GM23248 (cell line): ENCODE measurements around the gene FRZB. TPM values are rescaled to one million over a fixed set of nuclear protein-coding genes. Genes with fewer than 3 reads are reported as not detected.

Experiments
- DNase-seq: peaks from one replicate; pipeline ENCODE4 v3.0.0-alpha.2; 2015
- H2AFZ ChIP-seq: fragments of 200-600 bp; sonication (generic); 2 replicates; pipeline ENCODE4 v1.6.1; 2016; ENCODE audit warnings: antibody characterized with exemption
- H3F3A ChIP-seq: fragments of 200-600 bp; sonication (generic); 2 replicates; pipeline ENCODE4 v1.6.1; 2016; ENCODE audit warnings: mild to moderate bottlenecking, antibody characterized with exemption, mixed run types; ENCODE audit not compliant: insufficient read depth
- H3K27ac ChIP-seq: fragments of 200-600 bp; sonication (generic); 2 replicates; pipeline ENCODE4 v1.5.1; 2016; ENCODE audit warnings: mild to moderate bottlenecking
- H3K27me3 ChIP-seq: fragments of 200-600 bp; sonication (generic); replicated peaks from 2 replicates; pipeline ENCODE4 v1.6.1; 2016; ENCODE audit warnings: mild to moderate bottlenecking; ENCODE audit not compliant: insufficient read depth
- H3K36me3 ChIP-seq: fragments of 200-600 bp; sonication (generic); 2 replicates; pipeline ENCODE4 v1.6.1; 2016; ENCODE audit warnings: low read depth, mild to moderate bottlenecking
- H3K4me1 ChIP-seq: fragments of 200-600 bp; sonication (generic); 2 replicates; pipeline ENCODE4 v1.6.1; 2016; ENCODE audit warnings: mild to moderate bottlenecking; ENCODE audit not compliant: insufficient read depth
- H3K4me2 ChIP-seq: fragments of 200-600 bp; sonication (generic); one replicate; pipeline ENCODE4 v1.6.1; 2016; ENCODE audit warnings: mild to moderate bottlenecking; ENCODE audit not compliant: unreplicated experiment
- H3K4me3 ChIP-seq: fragments of 200-600 bp; sonication (generic); 2 replicates; pipeline ENCODE4 v1.5.1; 2016; ENCODE audit warnings: mild to moderate bottlenecking
- H3K79me2 ChIP-seq: fragments of 200-600 bp; sonication (generic); 2 replicates; pipeline ENCODE4 v1.6.1; 2016; ENCODE audit warnings: mild to moderate bottlenecking; ENCODE audit not compliant: insufficient read depth
- H3K9ac ChIP-seq: fragments of 200-600 bp; sonication (generic); 2 replicates; pipeline ENCODE4 v1.6.1; 2016; ENCODE audit warnings: mild to moderate bottlenecking
- H3K9me2 ChIP-seq: fragments of 200-600 bp; sonication (generic); 2 replicates; pipeline ENCODE4 v1.6.1; 2016; ENCODE audit warnings: mixed run types, mild to moderate bottlenecking, moderate library complexity; ENCODE audit not compliant: insufficient read depth
- H3K9me3 ChIP-seq: fragments of 200-600 bp; sonication (generic); one replicate; pipeline ENCODE4 v1.6.1; 2017; ENCODE audit warnings: low read depth
- H4K20me1 ChIP-seq: fragments of 200-600 bp; sonication (generic); 2 replicates; pipeline ENCODE4 v1.6.0; 2016; ENCODE audit not compliant: insufficient read depth
- EZH2 ChIP-seq: fragments of 200-600 bp; sonication (generic); IDR thresholded peaks from 2 replicates; pipeline ENCODE4 v1.6.1; 2018; ENCODE audit warnings: antibody characterized with exemption, mild to moderate bottlenecking; ENCODE audit not compliant: insufficient read depth, poor library complexity, severe bottlenecking
- EZH2phosphoT487 ChIP-seq: fragments of 200-600 bp; sonication (generic); IDR thresholded peaks from 2 replicates; pipeline ENCODE4 v1.6.1; 2018; ENCODE audit warnings: antibody characterized with exemption, moderate library complexity, mild to moderate bottlenecking, low read depth; ENCODE audit not compliant: insufficient read depth
- WGBS, 2 experiments: methylation state at CpG; one replicate each; pipeline ENCODE4 v1.1.6; 2015 to 2017; ENCODE audit warnings: low lambda C conversion rate in 2 of 2, low coverage in 1 of 2; ENCODE audit errors: missing lambda C conversion rate in 2 of 2; 5-methylcytosine and 5-hydroxymethylcytosine counted together
- in situ Hi-C: fragments of 300-500 bp; cut with MboI; formaldehyde crosslinking; loops from 2 replicates; pipeline ENCODE4 v1.15.0; 2020
- polyA plus RNA-seq: library from polyadenylated mRNA; unstranded; fragments of >200 nt; fragmentation: Nextera tagmentation; extraction: Ambion mirVana; gene quantifications from 2 replicates; pipeline ENCODE4 v1.2.1, GENCODE V29; 2016
- total RNA-seq: library from RNA; depleted of rRNA; stranded (reverse); fragments of >200 nt; shearing (Covaris generic); gene quantifications from 2 replicates; pipeline ENCODE4 v1.2.3, GENCODE V29; 2014

FRZB gene
- total and polyA plus RNA-seq, 2 experiments from 2014 or later, result 0.08 to 0.32 TPM

DNA sequence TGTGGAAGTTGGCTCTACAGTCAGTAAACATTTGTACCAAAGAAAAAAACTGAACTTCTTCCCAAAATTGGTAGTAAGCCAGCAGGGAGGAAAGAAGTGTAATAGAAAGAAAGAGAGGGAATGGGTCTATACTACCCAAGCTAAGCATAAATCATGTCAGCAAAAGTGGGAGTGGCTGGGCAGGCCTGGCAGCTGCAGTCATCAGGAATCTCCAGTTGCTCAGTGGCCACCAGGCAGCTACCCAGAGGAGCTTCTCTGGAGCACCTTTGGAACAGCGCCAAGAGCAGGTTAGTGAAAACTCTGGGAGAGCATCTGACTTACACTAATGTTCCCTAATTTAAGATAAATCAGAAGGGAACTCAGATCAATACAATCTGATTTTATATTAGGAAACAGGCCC, 14.3 kb downstream of the FRZB start:
- no peaks in the 10 kb centered on the region for H4K20me1 ChIP-seq
- DNase-seq, result no peak
- no peaks in the 10 kb centered on the region for H3K4me1 ChIP-seq
- no peaks in the 10 kb centered on the region for H3F3A ChIP-seq
- no peak overlapping the region for H2AFZ ChIP-seq
- 47 to 48% methylated on average over 1 of the region's 1 CpG for WGBS, 2 experiments
- H3K9me2 ChIP-seq, result no peaks in the 10 kb centered on the region
- H3K27me3 ChIP-seq, result no peaks in the 10 kb centered on the region
- in situ Hi-C loops, result no loop called here
- no peak overlapping the region for H3K4me2 ChIP-seq
- H3K9ac ChIP-seq, result no peak overlapping the region
- no peak overlapping the region for H3K27ac ChIP-seq
- no peaks in the 10 kb centered on the region for H3K36me3 ChIP-seq
- H3K9me3 ChIP-seq, result no peaks in the 10 kb centered on the region
- H3K4me3 ChIP-seq, result no peak overlapping the region
- no peaks in the 10 kb centered on the region for H3K79me2 ChIP-seq
- TF ChIP-seq EZH2 (no peak), EZH2phosphoT487 (no peak)

GRCh38 chr2:182845794-182846417, 20.5 kb downstream of the FRZB start:
- Histone ChIP-seq H2AFZ (no peak overlapping the region), H3F3A (no peaks in the 10 kb centered on the region), H3K4me2 (no peak overlapping the region), H3K79me2 (no peaks in the 10 kb centered on the region), H3K27ac (no peak overlapping the region), H3K9me3 (no peaks in the 10 kb centered on the region), H3K4me3 (no peak overlapping the region), H3K4me1 (no peaks in the 10 kb centered on the region), H3K9ac (no peak overlapping the region), H3K9me2 (no peaks in the 10 kb centered on the region), H3K27me3 (peaks cover 5% of the 10 kb centered on the region; the same call in 1 of the 2 replicates), H3K36me3 (no peaks in the 10 kb centered on the region), H4K20me1 (no peaks in the 10 kb centered on the region)
- WGBS, 2 experiments, result 79 to 85% methylated on average over 3 of the region's 3 CpGs
- TF ChIP-seq EZH2, result no peak
- in situ Hi-C loops, result no loop called here
- no peak for DNase-seq

GRCh38 chr2:182836451-182836850, 30.0 kb downstream of the FRZB start:
- no peaks in the 10 kb centered on the region for H3K36me3 ChIP-seq
- H3K9me2 ChIP-seq, result no peaks in the 10 kb centered on the region
- no peaks in the 10 kb centered on the region for H3K9me3 ChIP-seq
- no peaks in the 10 kb centered on the region for H3K79me2 ChIP-seq
- H3K27me3 ChIP-seq, result peaks cover 2% of the 10 kb centered on the region; the same call in 1 of the 2 replicates
- 29 to 33% methylated on average over 3 of the region's 3 CpGs for WGBS, 2 experiments
- H3K4me1 ChIP-seq, result no peaks in the 10 kb centered on the region
- no peak overlapping the region for H3K4me2 ChIP-seq
- no peak for DNase-seq
- no peak overlapping the region for H3K9ac ChIP-seq
- no peak overlapping the region for H3K4me3 ChIP-seq
- in situ Hi-C loops, result no loop called here
- H2AFZ ChIP-seq, result no peak overlapping the region
- H3F3A ChIP-seq, result no peaks in the 10 kb centered on the region
- no peak overlapping the region for H3K27ac ChIP-seq
- TF ChIP-seq EZH2phosphoT487, result no peak
- TF ChIP-seq EZH2, result no peak
- no peaks in the 10 kb centered on the region for H4K20me1 ChIP-seq

- H3K9me3 ChIP-seq, result no peaks in the 10 kb centered on the region
- no peak overlapping the region for H3K27ac ChIP-seq
- H3F3A ChIP-seq, result no peaks in the 10 kb centered on the region
- no peaks in the 10 kb centered on the region for H3K9me2 ChIP-seq
- TF ChIP-seq EZH2, result no peak
- TF ChIP-seq EZH2phosphoT487, result no peak
- no peaks in the 10 kb centered on the region for H3K79me2 ChIP-seq
- no peaks in the 10 kb centered on the region for H4K20me1 ChIP-seq
- H3K27me3 ChIP-seq, result no peaks in the 10 kb centered on the region
- no peak overlapping the region for H3K4me3 ChIP-seq
- no peak overlapping the region for H3K9ac ChIP-seq
- DNase-seq, result no peak
- WGBS, 2 experiments, result 32 to 52% methylated on average over 1 of the region's 1 CpG
- no peaks in the 10 kb centered on the region for H3K4me1 ChIP-seq
- no peaks in the 10 kb centered on the region for H3K36me3 ChIP-seq
- H3K4me2 ChIP-seq, result no peak overlapping the region
- in situ Hi-C loops, result no loop called here
- no peak overlapping the region for H2AFZ ChIP-seq
Measured at GRCh38 chr2:182834293-182834692, 32.1 kb downstream of the FRZB start.
